Activated CD4-positive, alpha-beta T cell treated with anti-CD3 and anti-CD28 coated beads for 4 hours (primary cell): ENCODE data around the gene BAHD1.

Experiments used
- DNase-seq, 2 donors: peaks; one replicate each; pipeline ENCODE4 v3.0.0-alpha.2; 2020

Gene BAHD1

DNA sequence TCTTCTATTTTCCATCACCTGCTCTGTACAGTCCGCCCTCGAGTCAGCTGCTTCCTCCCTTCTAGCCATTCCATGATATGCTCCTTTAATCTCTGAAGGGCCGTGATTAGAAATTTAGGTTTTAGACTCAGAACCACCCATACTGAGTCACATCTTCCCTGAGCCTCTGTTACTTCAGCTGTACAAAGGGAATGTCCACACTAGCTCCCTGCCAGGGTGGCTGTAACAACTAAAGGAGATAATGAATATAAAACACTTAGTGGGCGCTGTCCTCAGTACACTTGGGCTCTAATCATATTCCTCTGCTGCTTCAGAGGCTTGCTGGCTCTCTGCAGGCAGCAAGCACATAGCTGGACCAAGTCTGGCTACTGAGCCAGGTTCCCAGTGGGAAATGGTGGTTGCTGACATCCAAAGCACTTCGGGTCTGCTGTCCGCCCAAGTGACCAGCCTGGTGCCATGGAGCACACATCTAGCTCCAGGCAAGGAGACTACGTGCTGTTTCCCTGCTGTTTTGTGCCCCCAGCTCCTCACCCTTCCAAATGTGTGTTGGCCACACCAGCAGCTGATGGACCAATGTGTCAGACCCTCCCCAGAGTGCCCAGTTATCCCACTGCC, 29.1 kb downstream of the BAHD1 start:
- no peak for DNase-seq

DNA sequence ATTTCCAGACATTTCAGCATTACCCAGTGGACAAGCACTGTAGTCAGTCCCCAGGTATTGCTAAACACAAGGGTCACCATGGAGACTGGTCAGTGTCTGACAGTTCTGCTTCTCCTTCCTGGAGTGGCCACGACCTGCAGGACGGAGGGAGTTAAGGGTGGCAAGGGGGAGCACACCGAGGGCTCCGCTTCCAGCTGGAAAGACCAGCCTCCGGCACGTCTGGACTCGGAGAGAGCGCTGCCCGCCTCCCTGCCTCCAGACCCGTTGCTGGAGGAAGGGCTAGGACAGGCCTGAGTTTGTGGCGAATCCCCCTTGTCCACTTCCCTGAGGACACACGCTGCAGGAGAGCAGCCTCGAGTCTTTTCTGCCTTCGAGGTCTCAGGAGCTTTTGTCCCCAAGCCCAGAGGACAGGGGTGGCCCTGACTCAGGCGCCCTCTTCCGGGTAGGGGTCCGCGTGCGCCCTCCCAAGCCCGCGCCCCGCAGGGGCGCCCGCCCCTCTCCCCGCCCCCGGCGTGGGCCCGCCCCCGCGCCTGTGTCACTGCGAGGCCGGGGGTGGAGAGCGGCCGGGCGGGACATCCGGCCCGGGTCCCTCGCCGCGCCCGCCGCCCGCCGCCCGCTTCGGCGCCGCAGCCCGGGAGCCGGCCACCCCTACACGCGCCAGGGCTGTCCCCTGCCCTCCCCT, 29.8 kb downstream of the BAHD1 start, which contains the start of gene CHST14:
Gene CHST14 (plus strand): TSS at position 562 of the 682 bp plus-strand sequence. CDS start 230 bp downstream, outside the sequence.
- peak; percentile 57 to 68 for DNase-seq

DNA sequence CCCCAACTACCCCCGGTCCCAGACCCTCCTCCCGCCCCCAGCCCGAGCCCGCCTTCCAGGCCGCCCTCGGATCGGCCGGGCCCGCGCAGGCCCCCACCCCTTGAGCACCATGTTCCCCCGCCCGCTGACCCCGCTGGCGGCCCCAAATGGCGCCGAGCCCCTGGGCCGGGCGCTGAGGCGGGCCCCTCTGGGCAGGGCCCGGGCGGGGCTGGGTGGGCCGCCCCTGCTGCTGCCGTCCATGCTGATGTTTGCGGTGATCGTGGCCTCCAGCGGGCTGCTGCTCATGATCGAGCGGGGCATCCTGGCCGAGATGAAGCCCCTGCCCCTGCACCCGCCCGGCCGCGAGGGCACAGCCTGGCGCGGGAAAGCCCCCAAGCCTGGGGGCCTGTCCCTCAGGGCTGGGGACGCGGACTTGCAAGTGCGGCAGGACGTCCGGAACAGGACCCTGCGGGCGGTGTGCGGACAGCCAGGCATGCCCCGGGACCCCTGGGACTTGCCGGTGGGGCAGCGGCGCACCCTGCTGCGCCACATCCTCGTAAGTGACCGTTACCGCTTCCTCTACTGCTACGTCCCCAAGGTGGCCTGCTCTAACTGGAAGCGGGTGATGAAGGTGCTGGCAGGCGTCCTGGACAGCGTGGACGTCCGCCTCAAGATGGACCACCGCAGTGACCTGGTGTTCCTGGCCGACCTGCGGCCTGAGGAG, 30.5 kb downstream of the BAHD1 start:
- no peak for DNase-seq

DNA sequence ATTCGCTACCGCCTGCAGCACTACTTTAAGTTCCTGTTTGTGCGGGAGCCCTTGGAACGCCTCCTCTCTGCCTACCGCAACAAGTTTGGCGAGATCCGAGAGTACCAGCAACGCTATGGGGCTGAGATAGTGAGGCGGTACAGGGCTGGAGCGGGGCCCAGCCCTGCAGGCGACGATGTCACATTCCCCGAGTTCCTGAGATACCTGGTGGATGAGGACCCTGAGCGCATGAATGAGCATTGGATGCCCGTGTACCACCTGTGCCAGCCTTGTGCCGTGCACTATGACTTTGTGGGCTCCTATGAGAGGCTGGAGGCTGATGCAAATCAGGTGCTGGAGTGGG, 31.0 kb downstream of the BAHD1 start:
- no peak for DNase-seq

DNA sequence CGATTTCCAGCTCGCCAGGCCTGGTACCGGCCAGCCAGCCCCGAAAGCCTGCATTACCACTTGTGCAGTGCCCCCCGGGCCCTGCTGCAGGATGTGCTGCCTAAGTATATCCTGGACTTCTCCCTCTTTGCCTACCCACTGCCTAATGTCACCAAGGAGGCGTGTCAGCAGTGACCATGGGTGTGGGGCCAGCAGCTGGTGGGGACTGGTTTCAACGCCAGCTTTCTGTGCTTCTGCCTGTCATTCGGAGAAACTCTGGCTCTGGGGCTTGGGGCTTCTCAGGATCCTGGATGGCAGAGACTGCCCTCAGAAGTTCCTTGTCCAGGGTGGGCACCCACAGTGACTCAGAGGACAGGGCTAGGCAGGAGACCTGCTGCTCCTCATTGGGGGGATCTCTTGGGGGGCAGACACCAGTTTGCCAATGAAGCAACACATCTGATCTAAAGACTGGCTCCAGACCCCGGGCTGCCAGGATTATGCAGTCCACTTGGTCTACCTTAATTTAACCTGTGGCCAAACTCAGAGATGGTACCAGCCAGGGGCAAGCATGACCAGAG, 31.5 kb downstream of the BAHD1 start:
- DNase-seq: no peak

DNA sequence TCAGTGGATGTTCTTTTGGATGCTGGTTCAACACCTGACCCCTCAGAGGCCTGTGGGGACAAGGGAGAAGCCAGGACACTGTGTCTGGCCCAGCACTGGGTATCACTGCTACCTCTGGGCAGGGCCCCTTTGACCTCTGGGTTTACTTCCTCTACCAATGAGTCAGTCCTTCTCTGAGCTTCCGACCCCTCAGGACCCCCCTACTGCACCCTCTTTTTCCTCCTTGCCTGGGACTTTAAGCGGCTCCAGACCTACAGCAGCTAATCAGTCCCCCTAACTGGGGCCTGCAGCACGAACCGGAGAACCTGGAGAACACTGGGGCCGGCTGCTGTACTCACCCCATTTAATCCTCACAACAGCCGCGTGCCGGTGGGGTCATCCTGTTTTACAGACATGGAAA, 33.8 kb downstream of the BAHD1 start:
- no peak for DNase-seq

DNA sequence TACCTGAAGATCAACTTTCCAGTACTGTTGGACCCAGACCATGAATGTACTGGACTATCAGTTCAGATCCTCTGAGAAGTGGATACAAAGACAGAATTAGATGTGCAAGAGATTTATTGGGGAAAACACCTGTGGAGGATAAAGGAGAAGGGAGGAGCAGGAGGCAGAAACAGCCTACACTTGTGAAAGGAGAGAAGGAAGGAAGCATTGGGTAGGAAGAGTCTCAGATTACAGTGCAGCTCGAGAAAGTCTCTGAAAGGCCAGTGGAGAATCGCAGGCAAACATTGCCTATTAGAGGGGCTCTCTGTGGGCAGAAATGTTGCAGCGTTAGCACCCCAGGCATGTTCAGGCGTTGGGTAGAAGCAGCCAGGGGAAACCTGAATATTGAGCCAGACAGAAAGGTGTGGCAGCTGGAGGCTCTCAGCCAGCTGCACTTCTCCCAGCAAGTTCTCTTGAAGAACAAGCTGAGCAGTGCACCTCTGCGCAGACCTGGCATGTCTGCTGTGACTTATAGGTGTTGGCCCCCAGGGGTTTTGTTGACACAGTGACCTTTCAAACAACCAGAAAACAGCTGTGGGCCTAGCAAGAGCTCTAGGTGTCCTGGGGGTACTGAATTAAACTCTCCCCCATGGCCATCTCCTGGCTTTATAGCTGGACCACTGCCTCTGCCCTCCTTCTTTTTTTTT, 37.0 kb downstream of the BAHD1 start:
- DNase-seq: no peak

DNA sequence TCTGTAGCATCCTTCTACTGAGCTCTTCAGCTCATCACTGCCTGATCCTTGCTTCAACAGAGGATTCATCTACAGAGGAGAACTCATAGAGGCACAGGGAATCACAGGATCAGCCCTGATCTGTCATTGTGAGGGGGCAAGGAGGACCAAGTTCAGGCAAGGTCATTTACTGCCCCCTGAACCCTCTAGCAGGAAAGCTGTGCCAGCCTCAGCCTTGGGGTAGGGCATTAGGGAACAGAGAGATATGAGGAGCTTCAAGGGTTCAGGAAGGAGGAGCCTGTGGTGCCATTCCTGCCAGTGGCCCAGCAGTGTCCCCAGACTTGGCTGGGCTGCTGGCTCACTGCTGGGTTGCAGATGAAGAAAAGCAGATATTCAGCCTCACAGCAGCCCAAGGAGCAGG, 38.3 kb downstream of the BAHD1 start:
- DNase-seq: no peak

DNA sequence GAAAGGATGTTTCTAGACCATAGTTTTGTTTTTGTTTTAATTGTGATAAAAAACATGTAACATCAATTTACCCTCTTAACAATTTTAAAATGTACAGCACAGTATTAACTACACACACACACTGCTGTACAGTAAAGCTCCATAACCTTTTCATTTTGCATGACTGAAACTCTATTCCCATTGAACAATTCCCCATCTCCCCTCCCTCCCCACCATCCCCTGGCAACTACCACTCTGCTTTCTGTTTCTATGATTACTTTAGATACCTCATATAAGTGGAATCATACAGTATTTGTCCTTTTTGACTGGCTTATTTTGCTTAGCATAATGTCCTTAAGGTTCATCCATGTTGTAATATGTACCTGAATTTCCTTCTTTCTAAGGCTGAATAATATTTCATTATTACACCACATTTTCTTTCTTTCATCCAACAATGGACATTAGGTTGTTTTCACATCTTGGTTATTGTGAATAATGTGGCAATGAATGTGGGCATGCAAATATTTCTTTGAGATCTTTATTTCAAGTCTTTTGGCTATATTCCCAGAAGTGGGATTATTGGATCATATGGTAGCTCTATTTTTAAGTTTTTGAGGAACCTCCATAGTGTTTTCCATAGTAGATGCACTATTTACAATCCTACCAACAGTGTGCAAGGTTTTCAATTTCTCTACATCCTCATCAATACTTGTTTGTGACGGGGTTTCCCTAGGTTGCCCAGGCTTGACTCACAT, 40.8 kb downstream of the BAHD1 start:
- no peak for DNase-seq

DNA sequence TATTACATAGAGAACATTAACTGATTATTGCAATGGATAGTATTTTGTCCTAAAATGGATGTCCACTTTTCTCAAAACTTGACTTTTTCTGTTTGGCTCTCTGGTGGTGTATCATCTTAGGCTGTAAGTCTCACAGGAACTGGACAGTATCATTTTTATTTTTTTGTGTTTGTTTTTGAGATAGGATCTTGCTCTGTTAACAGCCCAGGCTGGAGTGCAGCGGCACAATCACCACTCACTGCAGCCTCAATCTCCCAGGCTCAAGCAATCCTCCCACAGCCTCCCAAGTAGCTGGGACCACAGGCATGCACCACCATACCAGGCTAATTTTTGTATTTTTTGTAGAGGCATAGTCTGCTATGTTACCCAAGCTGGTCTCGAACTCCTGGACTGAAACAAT, 43.2 kb downstream of the BAHD1 start:
- DNase-seq: no peak

DNA sequence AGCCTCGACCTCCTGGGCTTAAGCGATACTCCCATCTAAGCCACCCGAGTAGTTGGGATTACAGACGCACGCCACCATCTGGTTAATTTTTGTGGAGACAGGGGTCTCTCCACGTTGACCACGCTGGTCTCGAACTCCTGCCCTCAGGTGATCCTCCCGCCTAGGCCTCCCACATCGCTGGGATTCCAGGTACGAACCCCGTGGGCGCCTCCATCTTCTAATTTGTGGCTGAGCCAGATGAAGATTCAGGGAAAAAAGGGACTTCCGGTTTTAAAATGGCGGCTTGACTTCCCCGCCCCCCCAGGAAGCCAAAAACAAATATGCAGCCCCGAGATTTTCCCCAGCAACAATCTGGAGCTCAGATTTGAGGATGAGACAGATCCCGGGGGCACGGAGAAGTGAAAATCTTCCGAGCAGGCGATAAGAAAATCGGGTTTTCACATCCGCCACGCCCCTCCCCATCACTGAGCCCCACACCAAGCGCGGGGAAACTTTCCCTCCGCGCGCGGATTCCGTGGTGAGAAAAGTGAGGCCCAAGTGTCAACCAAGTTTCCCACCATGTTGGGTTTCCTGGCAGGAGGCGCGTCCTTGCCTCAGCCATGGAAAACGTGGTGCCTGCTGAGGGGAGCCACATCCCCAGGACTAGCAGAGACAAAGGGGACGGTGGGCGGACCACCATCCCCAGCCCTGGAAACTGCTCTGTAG, 45.5 kb downstream of the BAHD1 start:
- no peak for DNase-seq

DNA sequence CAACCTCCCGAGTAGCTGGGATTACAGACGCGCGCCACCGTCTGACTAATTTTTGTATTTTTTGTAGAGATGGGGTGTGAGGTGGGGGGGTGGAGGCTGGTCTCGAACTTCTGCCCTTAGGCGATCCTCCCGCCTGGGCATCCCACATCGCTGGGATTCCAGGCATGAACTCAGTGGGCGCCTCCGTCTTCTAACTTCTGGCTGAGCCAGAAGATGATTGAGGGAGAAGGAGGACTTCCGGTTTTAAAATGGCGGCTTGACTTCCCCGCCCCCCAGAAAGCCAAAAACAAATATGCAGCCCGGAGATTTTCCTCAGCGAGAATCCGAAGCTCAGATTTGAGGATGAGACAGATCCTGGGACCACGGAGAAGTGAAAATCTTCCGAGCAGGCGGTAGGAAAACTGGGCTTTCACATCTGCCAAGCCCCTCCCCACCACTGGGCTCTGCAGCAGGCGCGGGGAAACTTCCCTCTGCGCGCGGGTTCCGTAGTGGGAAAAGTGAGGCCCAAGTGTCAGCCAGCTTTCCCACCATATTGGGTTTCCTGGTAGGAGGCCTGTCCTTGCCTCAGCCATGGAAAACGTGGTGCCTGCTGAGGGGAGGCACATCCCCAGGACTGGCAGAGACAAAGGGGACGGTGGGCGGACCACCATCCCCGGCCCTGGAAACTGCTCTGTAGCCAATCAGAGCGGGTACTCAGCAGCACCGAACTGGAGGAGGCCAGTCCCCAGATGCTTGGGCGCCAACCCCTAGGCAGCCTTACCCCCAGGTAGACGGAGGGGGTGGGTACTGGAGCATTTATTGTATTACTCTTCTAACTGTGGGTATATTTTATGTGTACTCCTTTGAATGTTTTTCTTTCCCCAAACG, 47.3 kb downstream of the BAHD1 start:
- no peak for DNase-seq

DNA sequence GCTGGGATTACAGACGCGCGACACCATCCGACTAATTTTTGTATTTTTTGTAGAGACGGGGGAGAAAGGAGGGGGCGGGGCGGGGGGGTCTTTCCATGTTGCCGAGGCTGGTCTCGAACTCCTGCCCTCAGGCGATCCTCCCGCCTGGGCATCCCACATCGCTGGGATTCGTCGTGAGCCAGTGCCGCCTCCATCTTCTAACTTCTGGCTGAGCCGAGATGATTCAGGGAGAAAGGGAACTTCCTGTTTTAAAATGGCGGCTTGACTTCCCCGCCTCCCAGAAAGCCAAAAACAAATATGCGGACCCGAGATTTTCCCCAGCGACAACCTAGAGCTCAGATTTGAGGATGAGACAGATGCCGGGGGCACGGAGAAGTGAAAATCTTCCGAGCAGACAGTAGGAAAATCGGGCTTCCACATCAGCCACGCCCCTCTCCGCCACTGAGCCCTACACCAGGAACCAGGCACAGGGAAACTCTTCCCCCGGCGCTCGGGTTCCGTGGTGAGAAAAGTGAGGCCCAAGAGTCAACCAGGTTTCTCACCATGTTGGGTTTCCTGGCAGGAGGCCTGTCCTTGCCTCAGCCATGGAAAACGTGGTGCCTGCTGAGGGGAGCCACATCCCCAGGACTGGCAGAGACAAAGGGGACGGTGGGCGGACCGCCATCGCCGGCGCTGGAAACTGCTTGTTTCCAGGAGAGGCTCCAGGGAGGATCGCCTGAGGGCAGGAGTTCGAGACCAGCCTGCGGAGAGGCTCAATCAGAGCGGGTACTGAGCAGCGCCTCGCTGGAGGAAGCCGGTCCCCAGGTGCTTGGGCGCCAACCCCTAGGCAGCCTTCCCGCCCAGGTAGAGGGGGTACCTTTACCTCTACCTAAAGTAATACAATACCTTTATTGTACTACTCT, 48.8 kb downstream of the BAHD1 start:
- DNase-seq: no peak

DNA sequence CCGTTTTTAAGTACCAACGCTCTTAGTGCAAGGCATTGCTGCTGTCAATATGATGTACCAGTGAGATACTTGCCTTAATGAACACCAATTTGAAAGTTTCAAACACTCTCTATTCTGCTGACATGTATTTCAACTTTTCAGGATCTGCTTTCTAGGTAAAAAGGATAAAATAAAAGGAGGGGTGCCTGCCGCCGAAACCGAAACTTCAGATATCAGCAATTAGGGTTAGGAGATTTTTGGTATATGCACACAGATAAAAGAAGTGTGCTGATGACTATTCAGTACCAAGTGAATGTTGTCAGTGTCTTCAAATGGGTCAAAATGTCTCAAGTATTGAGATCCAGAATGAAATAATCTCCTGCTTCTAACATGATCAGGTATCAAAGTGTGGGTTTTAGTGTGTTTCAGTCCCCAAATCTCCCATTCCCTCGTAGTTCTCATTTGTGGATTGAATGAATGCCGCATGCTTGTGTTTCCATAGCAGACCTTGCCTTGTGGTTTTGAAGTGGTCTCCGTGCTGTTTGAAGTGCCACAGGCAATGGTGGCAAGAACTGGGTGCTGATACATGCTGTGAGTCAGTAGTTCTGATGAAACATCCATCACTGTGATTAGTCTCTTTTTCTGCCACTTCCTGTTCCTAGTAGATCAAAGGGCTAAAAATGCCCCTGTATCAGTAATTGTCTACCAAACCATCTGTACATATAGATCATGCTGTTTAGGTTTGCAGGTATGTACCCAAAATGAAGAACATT, 52.5 kb downstream of the BAHD1 start:
- DNase-seq: peak; percentile 70 to 72

DNA sequence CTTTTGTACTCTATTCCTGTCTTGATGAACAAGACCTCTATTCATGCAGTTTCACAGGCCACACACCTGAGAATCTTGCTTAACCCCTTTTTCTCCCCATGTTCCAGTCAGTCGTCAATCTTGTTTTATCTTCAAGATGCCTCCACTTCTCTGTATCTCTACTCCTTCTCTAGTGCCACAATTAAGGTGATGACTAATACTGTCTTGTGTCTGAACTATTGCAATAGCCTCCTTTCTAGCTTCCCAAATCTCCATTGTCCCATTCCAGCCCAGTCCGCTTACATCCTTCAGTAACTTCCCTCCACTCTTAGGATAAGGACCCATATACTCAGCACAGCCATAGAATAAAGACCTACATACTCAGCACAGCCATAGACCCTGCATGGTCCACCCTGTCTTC, 54.8 kb downstream of the BAHD1 start:
- DNase-seq: no peak

DNA sequence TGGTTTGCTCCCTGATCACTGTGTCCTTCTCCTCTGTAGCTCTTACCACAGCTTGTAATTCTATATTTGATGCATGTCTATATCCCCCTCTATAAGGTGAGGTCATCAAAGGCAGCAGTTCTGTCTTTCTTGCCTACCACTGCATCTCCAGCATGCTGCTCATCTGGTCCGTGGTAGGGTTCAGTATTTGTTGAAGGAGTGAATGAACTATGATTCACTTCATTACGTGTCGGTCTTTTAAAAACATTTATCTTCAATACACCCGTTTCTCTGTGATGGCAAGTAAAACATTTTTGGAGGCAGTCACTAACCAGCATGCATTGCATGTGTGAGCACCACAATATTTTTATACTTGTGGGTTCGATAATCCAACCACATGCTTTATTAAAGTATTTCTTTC, 57.7 kb downstream of the BAHD1 start:
- no peak for DNase-seq

DNA sequence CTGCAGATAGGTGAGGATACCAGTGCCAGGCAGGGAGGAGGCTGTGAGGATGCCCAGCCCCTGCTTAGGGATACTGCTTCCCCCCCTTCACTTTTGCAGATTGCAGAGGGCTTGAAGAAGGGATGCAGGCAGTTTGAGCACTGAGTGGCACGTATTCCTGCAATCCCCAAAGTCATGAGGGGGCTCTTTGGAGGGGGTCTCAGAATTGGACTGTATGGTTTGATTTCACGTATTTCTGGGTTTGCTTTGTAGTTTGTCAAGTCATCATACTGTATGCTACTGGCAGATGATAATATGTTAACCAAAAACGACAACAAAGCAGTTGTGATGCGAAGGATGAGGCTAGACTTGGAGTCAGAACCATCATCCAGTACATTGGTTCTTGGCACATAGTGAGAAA, 58.1 kb downstream of the BAHD1 start:
- no peak for DNase-seq

DNA sequence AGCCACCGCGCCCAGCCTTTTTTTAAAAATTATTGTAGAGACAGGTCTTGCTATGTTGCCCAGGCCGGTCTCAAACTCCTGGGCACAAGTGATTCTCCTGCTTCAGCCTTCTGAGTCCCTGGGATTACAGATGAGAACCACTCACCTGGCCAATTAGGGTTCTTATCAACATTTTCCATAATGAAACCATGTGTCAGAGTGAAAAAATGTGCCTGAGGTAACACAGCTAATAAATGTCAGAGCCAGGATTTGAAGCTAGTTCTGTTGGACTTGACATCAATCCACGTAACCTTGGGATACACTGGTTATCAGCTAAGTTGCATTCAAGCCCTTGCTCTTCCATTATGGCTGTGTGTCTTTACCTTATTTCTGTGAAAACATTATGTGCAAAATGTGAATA, 59.2 kb downstream of the BAHD1 start:
- DNase-seq: no peak
